ENCODE data around the gene NR5A1.

DNA sequence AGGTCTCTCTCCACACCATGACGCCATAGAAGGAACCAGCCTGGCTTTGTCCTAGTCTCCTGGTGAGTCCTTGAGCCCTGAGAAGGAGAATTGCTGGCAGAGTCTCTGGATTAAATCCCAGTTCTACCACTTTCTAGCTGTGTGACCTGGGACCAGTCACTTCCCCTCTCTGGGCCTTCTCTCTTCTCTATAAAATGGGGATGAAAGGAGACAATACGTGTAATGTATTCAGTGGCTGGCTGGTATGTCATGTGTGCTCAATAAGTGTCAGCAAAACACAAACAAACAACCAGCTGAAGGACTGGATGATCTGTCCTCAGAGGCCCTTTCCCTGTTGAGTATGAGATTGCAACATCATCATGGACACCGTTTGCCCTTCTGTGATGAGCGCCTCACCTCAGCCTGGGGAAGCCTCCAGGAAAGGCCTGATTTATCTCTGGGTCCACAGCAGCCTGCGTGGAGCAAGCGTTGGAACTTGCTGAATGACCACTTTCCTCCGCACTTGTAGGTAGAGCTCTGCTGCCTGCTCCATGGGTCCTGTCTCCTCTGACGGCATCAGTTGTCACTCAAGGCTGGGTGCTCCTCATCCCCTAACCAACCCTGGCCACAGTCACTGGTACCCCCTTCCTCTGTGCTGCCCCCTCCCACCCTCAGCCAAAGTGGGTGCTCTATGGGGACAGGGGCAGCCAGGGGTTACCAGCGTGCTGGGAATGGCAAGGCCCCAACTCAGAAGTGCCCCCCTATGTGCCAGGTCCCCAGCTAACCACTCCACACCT is 3.6 kb upstream of the NR5A1 start:
- TF ChIP-seq, protein P1, sequence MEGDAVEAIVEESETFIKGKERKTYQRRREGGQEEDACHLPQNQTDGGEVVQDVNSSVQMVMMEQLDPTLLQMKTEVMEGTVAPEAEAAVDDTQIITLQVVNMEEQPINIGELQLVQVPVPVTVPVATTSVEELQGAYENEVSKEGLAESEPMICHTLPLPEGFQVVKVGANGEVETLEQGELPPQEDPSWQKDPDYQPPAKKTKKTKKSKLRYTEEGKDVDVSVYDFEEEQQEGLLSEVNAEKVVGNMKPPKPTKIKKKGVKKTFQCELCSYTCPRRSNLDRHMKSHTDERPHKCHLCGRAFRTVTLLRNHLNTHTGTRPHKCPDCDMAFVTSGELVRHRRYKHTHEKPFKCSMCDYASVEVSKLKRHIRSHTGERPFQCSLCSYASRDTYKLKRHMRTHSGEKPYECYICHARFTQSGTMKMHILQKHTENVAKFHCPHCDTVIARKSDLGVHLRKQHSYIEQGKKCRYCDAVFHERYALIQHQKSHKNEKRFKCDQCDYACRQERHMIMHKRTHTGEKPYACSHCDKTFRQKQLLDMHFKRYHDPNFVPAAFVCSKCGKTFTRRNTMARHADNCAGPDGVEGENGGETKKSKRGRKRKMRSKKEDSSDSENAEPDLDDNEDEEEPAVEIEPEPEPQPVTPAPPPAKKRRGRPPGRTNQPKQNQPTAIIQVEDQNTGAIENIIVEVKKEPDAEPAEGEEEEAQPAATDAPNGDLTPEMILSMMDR (IDR thresholded peaks at IDR 0.05; ENCODE audit: insufficient read depth, low read length, poor library complexity, severe bottlenecking), result no peak
- no peak for TF ChIP-seq EZH2phosphoT487 (conservative IDR thresholded peaks at IDR 0.05; ENCODE audit: low read length)
